ENCODE measurements around the gene IQGAP2. TPM values are rescaled to one million over a fixed set of nuclear protein-coding genes. Genes with fewer than 3 reads are reported as not detected.

Gene IQGAP2
- polyA plus RNA-seq, 1 donor = 29.2 TPM

DNA sequence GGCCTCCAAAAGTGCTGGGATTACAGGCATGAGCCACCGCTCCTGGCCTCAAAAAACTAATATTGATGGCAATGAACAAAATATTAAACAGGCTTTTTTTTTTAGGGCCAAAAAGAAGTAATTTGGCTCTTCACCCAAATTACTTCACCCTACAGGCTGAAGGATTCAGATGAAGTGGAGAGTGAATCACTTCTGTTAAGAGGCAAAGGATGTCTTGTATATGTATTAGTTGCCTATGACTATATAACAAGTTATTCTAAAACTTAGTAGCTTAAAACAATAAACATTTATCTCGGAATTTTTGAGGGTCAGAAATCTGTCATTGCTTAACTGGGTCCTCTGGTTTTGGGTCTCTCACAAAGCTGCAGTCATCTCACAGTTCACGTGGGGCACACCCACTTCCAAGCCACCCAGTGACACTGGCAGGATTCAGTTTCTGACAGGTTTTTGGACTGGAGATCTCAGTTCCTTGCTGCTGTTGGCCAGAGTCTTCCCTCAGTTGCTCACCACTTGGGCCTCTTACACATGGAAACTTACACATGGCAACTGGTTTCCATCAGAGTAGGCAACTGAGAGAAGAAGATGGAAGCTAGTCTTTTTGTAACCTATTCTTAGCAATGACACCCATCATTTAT is 66.7 kb downstream of the IQGAP2 start:
- no peaks in the 10 kb centered on the region for H3K27me3 ChIP-seq (ENCODE audit: control insufficient read depth, insufficient read depth, low read length)
- H3K9me3 ChIP-seq (ENCODE audit: control insufficient read depth, low read depth, low read length) = no peaks in the 10 kb centered on the region
- WGBS (ENCODE audit: insufficient coverage, low lambda C conversion rate) = 100% methylated on average over 1 of the region's 3 CpGs
- H3K4me3 ChIP-seq (ENCODE audit: low read length) = no peak overlapping the region
- no peaks in the 10 kb centered on the region for H3K4me1 ChIP-seq (ENCODE audit: control insufficient read depth, insufficient read depth, low read length)
- no peak for DNase-seq
- H3K27ac ChIP-seq (ENCODE audit: low read length) = no peak overlapping the region
- H3K36me3 ChIP-seq (ENCODE audit: control insufficient read depth, insufficient read depth, low read length) = no peaks in the 10 kb centered on the region

- Histone ChIP-seq H3K9me3 (ENCODE audit: control insufficient read depth, low read depth, low read length) (no peaks in the 10 kb centered on the region), H3K27me3 (ENCODE audit: control insufficient read depth, insufficient read depth, low read length) (no peaks in the 10 kb centered on the region), H3K4me1 (ENCODE audit: control insufficient read depth, insufficient read depth, low read length) (peaks cover 4% of the 10 kb centered on the region), H3K27ac (ENCODE audit: low read length) (no peak overlapping the region), H3K4me3 (ENCODE audit: low read length) (no peak overlapping the region), H3K36me3 (ENCODE audit: control insufficient read depth, insufficient read depth, low read length) (no peaks in the 10 kb centered on the region)
- WGBS (ENCODE audit: insufficient coverage, low lambda C conversion rate) = 79% methylated on average over 3 of the region's 3 CpGs
- DNase-seq = no peak
These were observed 67.9 kb downstream of the IQGAP2 start for GRCh38 chr5:76470976-76471375.

GRCh38 chr5:76471406-76471805 is 68.3 kb downstream of the IQGAP2 start:
- WGBS (ENCODE audit: insufficient coverage, low lambda C conversion rate) = no CpG with 5 or more reads among the region's 1 CpG
- no peaks in the 10 kb centered on the region for H3K9me3 ChIP-seq (ENCODE audit: control insufficient read depth, low read depth, low read length)
- H3K27me3 ChIP-seq (ENCODE audit: control insufficient read depth, insufficient read depth, low read length) = no peaks in the 10 kb centered on the region
- peaks cover 8% of the 10 kb centered on the region for H3K4me1 ChIP-seq (ENCODE audit: control insufficient read depth, insufficient read depth, low read length)
- no peak overlapping the region for H3K27ac ChIP-seq (ENCODE audit: low read length)
- H3K36me3 ChIP-seq (ENCODE audit: control insufficient read depth, insufficient read depth, low read length) = no peaks in the 10 kb centered on the region
- no peak for DNase-seq
- no peak overlapping the region for H3K4me3 ChIP-seq (ENCODE audit: low read length)

DNA sequence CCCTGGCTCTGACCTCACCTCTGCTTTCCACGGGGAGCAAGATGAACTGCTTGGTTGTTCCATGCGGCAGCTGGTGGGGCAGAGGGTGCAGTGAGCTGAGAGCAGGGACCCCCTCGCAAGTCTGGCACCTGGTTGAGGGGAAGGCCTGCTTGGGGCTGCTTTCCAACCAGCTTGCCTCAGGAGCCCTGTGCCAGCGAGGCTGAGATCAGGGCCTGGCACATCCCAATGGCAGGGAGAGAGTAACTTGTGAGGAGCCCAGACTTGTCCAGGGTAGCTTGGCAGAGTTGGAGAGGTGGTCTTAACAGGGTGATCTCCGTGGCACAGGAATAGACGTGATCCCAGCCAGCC is 68.9 kb downstream of the IQGAP2 start:
- no peak for DNase-seq
- H3K9me3 ChIP-seq (ENCODE audit: control insufficient read depth, low read depth, low read length) = no peaks in the 10 kb centered on the region
- H3K27ac ChIP-seq (ENCODE audit: low read length) = no peak overlapping the region
- H3K27me3 ChIP-seq (ENCODE audit: control insufficient read depth, insufficient read depth, low read length) = no peaks in the 10 kb centered on the region
- WGBS (ENCODE audit: insufficient coverage, low lambda C conversion rate) = no CpG with 5 or more reads among the region's 6 CpGs
- H3K4me3 ChIP-seq (ENCODE audit: low read length) = no peak overlapping the region
- H3K4me1 ChIP-seq (ENCODE audit: control insufficient read depth, insufficient read depth, low read length) = peaks cover 12% of the 10 kb centered on the region
- H3K36me3 ChIP-seq (ENCODE audit: control insufficient read depth, insufficient read depth, low read length) = no peaks in the 10 kb centered on the region

- Histone ChIP-seq H3K9me3 (ENCODE audit: control insufficient read depth, low read depth, low read length) (no peaks in the 10 kb centered on the region), H3K27me3 (ENCODE audit: control insufficient read depth, insufficient read depth, low read length) (no peaks in the 10 kb centered on the region), H3K4me3 (ENCODE audit: low read length) (no peak overlapping the region), H3K4me1 (ENCODE audit: control insufficient read depth, insufficient read depth, low read length) (peaks cover 13% of the 10 kb centered on the region), H3K36me3 (ENCODE audit: control insufficient read depth, insufficient read depth, low read length) (no peaks in the 10 kb centered on the region), H3K27ac (ENCODE audit: low read length) (no peak overlapping the region)
- WGBS (ENCODE audit: insufficient coverage, low lambda C conversion rate) = 100% methylated on average over 1 of the region's 7 CpGs
- DNase-seq = no peak
These were observed 69.4 kb downstream of the IQGAP2 start for GRCh38 chr5:76472335-76473008.

GRCh38 chr5:76473009-76473336 is 69.9 kb downstream of the IQGAP2 start:
- no peaks in the 10 kb centered on the region for H3K27me3 ChIP-seq (ENCODE audit: control insufficient read depth, insufficient read depth, low read length)
- no peak overlapping the region for H3K4me3 ChIP-seq (ENCODE audit: low read length)
- no peak overlapping the region for H3K27ac ChIP-seq (ENCODE audit: low read length)
- no peaks in the 10 kb centered on the region for H3K9me3 ChIP-seq (ENCODE audit: control insufficient read depth, low read depth, low read length)
- DNase-seq = no peak
- 100% methylated on average over 1 of the region's 2 CpGs for WGBS (ENCODE audit: insufficient coverage, low lambda C conversion rate)
- H3K36me3 ChIP-seq (ENCODE audit: control insufficient read depth, insufficient read depth, low read length) = no peaks in the 10 kb centered on the region
- H3K4me1 ChIP-seq (ENCODE audit: control insufficient read depth, insufficient read depth, low read length) = peaks cover 13% of the 10 kb centered on the region

DNA sequence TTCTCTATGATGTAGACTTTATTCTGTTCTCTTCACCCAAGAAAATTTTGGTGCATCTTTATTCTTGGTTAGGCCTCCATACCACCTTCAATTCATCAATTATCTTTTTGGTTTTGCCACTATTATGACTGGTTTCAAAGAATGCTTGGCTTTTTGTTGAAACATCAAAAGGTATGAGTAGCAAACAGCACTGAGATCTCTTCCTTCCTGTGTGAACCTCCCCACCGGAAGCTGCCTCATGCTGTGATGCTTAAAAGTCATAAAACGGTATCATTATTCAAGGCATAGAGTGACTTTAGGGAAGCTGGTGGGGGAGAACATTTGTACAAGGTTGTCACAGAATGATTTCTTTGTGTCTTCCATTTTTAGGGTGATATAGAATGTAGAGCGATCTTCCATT is 70.6 kb downstream of the IQGAP2 start:
- DNase-seq = no peak
- no peaks in the 10 kb centered on the region for H3K36me3 ChIP-seq (ENCODE audit: control insufficient read depth, insufficient read depth, low read length)
- H3K4me1 ChIP-seq (ENCODE audit: control insufficient read depth, insufficient read depth, low read length) = peaks cover 14% of the 10 kb centered on the region
- no peak overlapping the region for H3K27ac ChIP-seq (ENCODE audit: low read length)
- no peak overlapping the region for H3K4me3 ChIP-seq (ENCODE audit: low read length)
- H3K9me3 ChIP-seq (ENCODE audit: control insufficient read depth, low read depth, low read length) = no peaks in the 10 kb centered on the region
- no CpG with 5 or more reads among the region's 3 CpGs for WGBS (ENCODE audit: insufficient coverage, low lambda C conversion rate)
- no peaks in the 10 kb centered on the region for H3K27me3 ChIP-seq (ENCODE audit: control insufficient read depth, insufficient read depth, low read length)

DNA sequence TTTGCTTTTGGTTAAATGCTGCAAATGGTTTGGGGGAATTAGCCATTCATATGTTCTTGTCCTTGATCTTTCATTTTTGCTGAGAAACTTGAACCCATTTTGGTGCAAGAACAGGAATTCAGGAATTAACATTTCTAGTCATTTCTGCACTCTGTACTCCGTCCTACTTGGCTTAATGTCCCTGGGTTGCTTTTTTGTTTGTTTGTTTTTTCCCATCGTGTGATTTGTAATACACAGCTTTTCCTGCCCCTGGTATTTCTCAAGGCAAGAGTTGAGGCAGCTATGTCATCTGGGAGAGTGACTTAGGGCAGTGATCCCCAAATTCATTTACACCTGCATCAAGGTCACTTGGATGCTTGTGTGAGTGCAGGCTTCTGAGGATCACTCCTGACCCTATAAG is 71.3 kb downstream of the IQGAP2 start:
- no peak overlapping the region for H3K4me3 ChIP-seq (ENCODE audit: low read length)
- H3K4me1 ChIP-seq (ENCODE audit: control insufficient read depth, insufficient read depth, low read length) = peaks cover 21% of the 10 kb centered on the region
- no peak overlapping the region for H3K27ac ChIP-seq (ENCODE audit: low read length)
- H3K27me3 ChIP-seq (ENCODE audit: control insufficient read depth, insufficient read depth, low read length) = no peaks in the 10 kb centered on the region
- no CpG with 5 or more reads among the region's 2 CpGs for WGBS (ENCODE audit: insufficient coverage, low lambda C conversion rate)
- no peak for DNase-seq
- no peaks in the 10 kb centered on the region for H3K9me3 ChIP-seq (ENCODE audit: control insufficient read depth, low read depth, low read length)
- H3K36me3 ChIP-seq (ENCODE audit: control insufficient read depth, insufficient read depth, low read length) = no peaks in the 10 kb centered on the region

GRCh38 chr5:76475385-76475784 is 72.3 kb downstream of the IQGAP2 start:
- Histone ChIP-seq H3K4me3 (ENCODE audit: low read length) (no peak overlapping the region), H3K27ac (ENCODE audit: low read length) (no peak overlapping the region), H3K27me3 (ENCODE audit: control insufficient read depth, insufficient read depth, low read length) (no peaks in the 10 kb centered on the region), H3K36me3 (ENCODE audit: control insufficient read depth, insufficient read depth, low read length) (no peaks in the 10 kb centered on the region), H3K9me3 (ENCODE audit: control insufficient read depth, low read depth, low read length) (no peaks in the 10 kb centered on the region), H3K4me1 (ENCODE audit: control insufficient read depth, insufficient read depth, low read length) (peaks cover 31% of the 10 kb centered on the region)
- peak in 1 of 2 donors; percentile 13 for DNase-seq
- WGBS (ENCODE audit: insufficient coverage, low lambda C conversion rate) = no CpG with 5 or more reads among the region's 3 CpGs

GRCh38 chr5:76475936-76476335 is 72.9 kb downstream of the IQGAP2 start:
- Histone ChIP-seq H3K4me1 (ENCODE audit: control insufficient read depth, insufficient read depth, low read length) (peaks cover 34% of the 10 kb centered on the region), H3K4me3 (ENCODE audit: low read length) (no peak overlapping the region), H3K36me3 (ENCODE audit: control insufficient read depth, insufficient read depth, low read length) (no peaks in the 10 kb centered on the region), H3K9me3 (ENCODE audit: control insufficient read depth, low read depth, low read length) (no peaks in the 10 kb centered on the region), H3K27ac (ENCODE audit: low read length) (peak overlapping the region; percentile 42), H3K27me3 (ENCODE audit: control insufficient read depth, insufficient read depth, low read length) (no peaks in the 10 kb centered on the region)
- no CpG with 5 or more reads among the region's 2 CpGs for WGBS (ENCODE audit: insufficient coverage, low lambda C conversion rate)
- DNase-seq = peak; percentile 70 to 89

DNA sequence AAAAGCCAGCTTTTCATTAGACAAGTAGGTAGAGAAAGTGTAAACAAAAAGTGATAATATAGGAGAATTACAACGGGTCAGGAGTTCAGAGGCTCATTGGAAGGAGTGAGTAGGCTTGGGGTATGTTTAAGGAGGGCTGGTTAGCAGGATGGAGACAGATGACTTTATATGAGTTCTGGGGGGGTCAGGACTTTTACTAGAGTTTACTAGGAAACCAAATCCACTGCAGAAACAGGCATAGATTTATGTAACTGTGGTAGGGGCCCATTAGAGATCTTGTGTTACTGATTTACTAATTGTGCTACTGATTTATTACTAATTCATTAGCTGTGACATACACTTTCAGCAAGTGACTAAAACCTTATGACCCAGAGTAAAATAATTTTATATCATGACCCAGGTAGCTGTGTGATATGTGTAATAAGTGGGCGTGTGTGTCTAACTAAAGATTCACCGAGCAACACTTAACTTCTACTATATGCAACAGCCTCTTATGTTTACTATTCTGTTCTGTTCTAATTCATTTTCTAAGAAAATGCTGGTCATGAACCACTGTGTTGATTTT is 73.5 kb downstream of the IQGAP2 start:
- peak in 1 of 2 donors; percentile 56 for DNase-seq
- WGBS (ENCODE audit: insufficient coverage, low lambda C conversion rate) = no CpG with 5 or more reads among the region's 3 CpGs
- H3K9me3 ChIP-seq (ENCODE audit: control insufficient read depth, low read depth, low read length) = no peaks in the 10 kb centered on the region
- H3K27ac ChIP-seq (ENCODE audit: low read length) = peak overlapping the region; percentile 42
- no peaks in the 10 kb centered on the region for H3K36me3 ChIP-seq (ENCODE audit: control insufficient read depth, insufficient read depth, low read length)
- H3K27me3 ChIP-seq (ENCODE audit: control insufficient read depth, insufficient read depth, low read length) = no peaks in the 10 kb centered on the region
- H3K4me3 ChIP-seq (ENCODE audit: low read length) = no peak overlapping the region
- H3K4me1 ChIP-seq (ENCODE audit: control insufficient read depth, insufficient read depth, low read length) = peaks cover 34% of the 10 kb centered on the region

Data from large intestine (tissue), 3 donors.